Sigmoid colon (tissue), 7 donors: ENCODE measurements around the gene SACM1L. TPM values are rescaled to one million over a fixed set of nuclear protein-coding genes. Genes with fewer than 3 reads are reported as not detected.
A peak's percentile ranks its signal among the peaks of the same experiment; 100 is the strongest.

Experiments used
- DNase-seq: peaks from one replicate; pipeline ENCODE4 v3.0.0-alpha.2; 2019
- H3K27ac ChIP-seq, 4 donors: fragments of 200-600 bp; sonication (generic); one replicate each; pipeline ENCODE4 v1.5.1; 2016 to 2019; ENCODE audit warnings: mild to moderate bottlenecking in 1 of 4
- H3K27me3 ChIP-seq, 3 donors: fragments of 200-600 bp; sonication (generic); one replicate each; pipeline ENCODE4 v1.5.1; 2019; ENCODE audit warnings: mild to moderate bottlenecking in 1 of 3
- H3K36me3 ChIP-seq, 4 donors: fragments of 200-600 bp; sonication (generic); one replicate each; pipeline ENCODE4 v1.5.1; 2016 to 2019
- H3K4me1 ChIP-seq, 4 donors: fragments of 200-600 bp; sonication (generic); one replicate each; pipeline ENCODE4 v1.5.1; 2017 to 2019
- H3K4me3 ChIP-seq, 4 donors: fragments of 200-600 bp; sonication (generic); one replicate each; pipeline ENCODE4 v1.5.1; 2017 to 2019; ENCODE audit warnings: mild to moderate bottlenecking in 2 of 4, moderate library complexity in 1 of 4
- H3K9me3 ChIP-seq, 4 donors: fragments of 200-600 bp in 3 of 4; sonication (generic) in 3 of 4; one replicate each; pipeline versions ENCODE4 v1.5.1 to v1.6.1; 2013 to 2019
- CTCF ChIP-seq, 4 experiments: fragments of 450-650 bp in 3 of 4; fragments of 200-600 bp in 1 of 4; IDR thresholded peaks; one replicate each; pipeline ENCODE4 v1.5.1; 2016 to 2019; ENCODE audit warnings: antibody characterized with exemption in 4 of 4, mild to moderate bottlenecking in 3 of 4, moderate library complexity in 2 of 4
- EP300 ChIP-seq, 4 donors: sonication (generic); formaldehyde crosslinking; IDR thresholded peaks; one replicate each; pipeline ENCODE4 v1.6.1; 2017; ENCODE audit warnings: antibody characterized with exemption in 4 of 4
- POLR2A ChIP-seq, 2 donors: fragments of 450-650 bp; IDR thresholded peaks; one replicate each; pipeline ENCODE4 v1.6.1; 2016; ENCODE audit warnings: antibody characterized with exemption in 2 of 2, mild to moderate bottlenecking in 2 of 2, moderate library complexity in 2 of 2
- POLR2AphosphoS5 ChIP-seq, 4 donors: sonication (generic); formaldehyde crosslinking; IDR thresholded peaks; one replicate each; pipeline ENCODE4 v1.6.1; 2017; ENCODE audit warnings: antibody characterized with exemption in 4 of 4
- WGBS, 2 donors: extraction: QIAGEN DNeasy Blood & Tissue Kit; methylation state at CpG; one replicate each; pipeline ENCODE4 v1.1.7; 2013; 5-methylcytosine and 5-hydroxymethylcytosine counted together
- intact Hi-C: fragments of 100-400 bp; cut with DNase I; formaldehyde crosslinking; loops from one replicate; pipeline ENCODE4 v1.15.1; 2023
- polyA plus RNA-seq, 3 donors: library from polyadenylated mRNA; stranded (reverse); fragments of 200-250 nt; gene quantifications; one replicate each; pipeline ENCODE4 v1.2.3, GENCODE V29; 2013
- total RNA-seq, 4 donors: library from RNA; depleted of rRNA; stranded (reverse); fragments of >200 nt; gene quantifications; one replicate each; pipeline ENCODE4 v1.1.0, GENCODE V29; 2016
- donor health status: healthy with polysubstance abuse.
- donor health status: Bipolar disorder and iron deficiency.
- donor health status: healthy.

The SACM1L gene
- total RNA-seq (10 to 100 TPM; 38.5 to 44.6 (median 40.4) TPM), polyA plus RNA-seq (10 to 100 TPM; 21.6 to 36.3 (median 23.7) TPM)

GRCh38 chr3:45688882-45689786 is at the start of gene SACM1L:
Gene SACM1L, plus strand, starts transcription at chr3:45689396. Its CDS starts 70 bp downstream, at chr3:45689466.
- Histone ChIP-seq H3K36me3 (peaks cover 0 to 10% (median 0%) of the 10 kb centered on the region in 4 donors), H3K9me3 (no peaks in the 10 kb centered on the region), H3K4me3 (peak within 1 kb of the TSS; percentile 76 to 91 (median 83)), H3K27me3 (no peaks in the 10 kb centered on the region), H3K27ac (peak within 1 kb of the TSS; percentile 87 to 94 (median 92)), H3K4me1 (peaks cover 0 to 50% (median 39%) of the 10 kb centered on the region in 4 donors)
- intact Hi-C loops, result no loop called here
- TF ChIP-seq CTCF (IDR thresholded peaks at IDR 0.05) (no peak), EP300 (IDR thresholded peaks at IDR 0.05) (peak in 1 of 4 donors; percentile 61), POLR2AphosphoS5 (IDR thresholded peaks at IDR 0.05) (peak; percentile 84 to 93 (median 88)), POLR2A (IDR thresholded peaks at IDR 0.05) (peak; percentile 69 to 86)
- WGBS, 2 donors, result 0 to 1% methylated on average over 81 of the region's 81 CpGs
- peak; percentile 99 for DNase-seq

- DNase-seq, result no peak
- Histone ChIP-seq H3K27ac (no peak overlapping the region), H3K27me3 (no peaks in the 10 kb centered on the region), H3K4me1 (peaks cover 0 to 26% (median 18%) of the 10 kb centered on the region in 4 donors), H3K9me3 (no peaks in the 10 kb centered on the region), H3K36me3 (peaks cover 0 to 14% (median 0%) of the 10 kb centered on the region in 4 donors), H3K4me3 (no peak overlapping the region)
- TF ChIP-seq POLR2AphosphoS5 (IDR thresholded peaks at IDR 0.05) (no peak), POLR2A (IDR thresholded peaks at IDR 0.05) (no peak), EP300 (IDR thresholded peaks at IDR 0.05) (no peak), CTCF (IDR thresholded peaks at IDR 0.05) (no peak)
- 83 to 87% methylated on average over 1 of the region's 1 CpG for WGBS, 2 donors
- intact Hi-C loops, result no loop called here
Measured at GRCh38 chr3:45640091-45640507, 49.1 kb upstream of the SACM1L start.

GRCh38 chr3:45640724-45641361 is 48.4 kb upstream of the SACM1L start:
- WGBS, 2 donors, result 36 to 75% methylated on average over 4 of the region's 4 CpGs
- Histone ChIP-seq H3K27ac (no peak overlapping the region), H3K4me1 (peaks cover 0 to 31% (median 20%) of the 10 kb centered on the region in 4 donors), H3K9me3 (no peaks in the 10 kb centered on the region), H3K27me3 (no peaks in the 10 kb centered on the region), H3K4me3 (no peak overlapping the region), H3K36me3 (peaks cover 0 to 14% (median 0%) of the 10 kb centered on the region in 4 donors)
- no peak for DNase-seq
- intact Hi-C loops, result no loop called here
- TF ChIP-seq CTCF (IDR thresholded peaks at IDR 0.05) (no peak), POLR2A (IDR thresholded peaks at IDR 0.05) (no peak), POLR2AphosphoS5 (IDR thresholded peaks at IDR 0.05) (no peak), EP300 (IDR thresholded peaks at IDR 0.05) (no peak)

- no peak overlapping the region for H3K27ac ChIP-seq
- no peak overlapping the region for H3K4me3 ChIP-seq
- TF ChIP-seq CTCF (IDR thresholded peaks at IDR 0.05) (no peak), POLR2A (IDR thresholded peaks at IDR 0.05) (no peak), EP300 (IDR thresholded peaks at IDR 0.05) (no peak), POLR2AphosphoS5 (IDR thresholded peaks at IDR 0.05) (no peak)
- intact Hi-C loops, result no loop called here
- DNase-seq, result no peak
- no peaks in the 10 kb centered on the region for H3K27me3 ChIP-seq
- H3K36me3 ChIP-seq, result peaks cover 0 to 8% (median 0%) of the 10 kb centered on the region in 4 donors
- H3K9me3 ChIP-seq, result no peaks in the 10 kb centered on the region
- peaks cover 0 to 35% (median 24%) of the 10 kb centered on the region in 4 donors for H3K4me1 ChIP-seq
- WGBS, 2 donors, result 92 to 94% methylated on average over 2 of the region's 2 CpGs
Measured at GRCh38 chr3:45641756-45642155, 47.4 kb upstream of the SACM1L start.
